Hematopoietic multipotent progenitor cell treated with erythropoietin and hydrocortisone succinate and interleukin-3 and kit ligand, for 17 days (in vitro differentiated cells): ENCODE data around the gene FGD6.
"Not testable (repeated sequence)": the region's sequence is repeated elsewhere in the genome, so short reads cannot be mapped to it uniquely, and the experiment has no call there.

Experiments used
- DNase-seq: peaks from one replicate; pipeline ENCODE4 v3.0.0-alpha.2; 2015; ENCODE audit warnings: low spot score

FGD6 gene

DNA sequence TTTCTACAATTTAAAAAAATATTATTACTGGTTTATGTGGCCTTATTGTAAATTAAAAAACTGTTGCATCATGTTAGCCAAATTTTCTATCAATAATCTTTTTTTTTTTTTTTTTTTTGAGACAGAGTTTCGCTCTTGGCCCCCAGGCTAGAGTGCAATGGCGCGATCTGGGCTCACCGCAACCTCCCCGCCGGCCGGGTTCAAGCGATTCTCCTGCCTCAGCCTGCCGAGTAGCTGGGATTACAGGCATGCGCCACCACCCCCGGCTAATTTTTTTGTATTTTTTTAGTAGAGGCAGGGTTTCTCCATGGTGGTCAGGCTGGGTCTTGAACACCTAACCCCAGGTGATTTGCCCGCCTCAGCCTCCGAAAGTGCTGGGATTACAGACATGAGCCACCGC lies 16.9 kb upstream of the FGD6 start:
- DNase-seq = not testable (repeated sequence)

DNA sequence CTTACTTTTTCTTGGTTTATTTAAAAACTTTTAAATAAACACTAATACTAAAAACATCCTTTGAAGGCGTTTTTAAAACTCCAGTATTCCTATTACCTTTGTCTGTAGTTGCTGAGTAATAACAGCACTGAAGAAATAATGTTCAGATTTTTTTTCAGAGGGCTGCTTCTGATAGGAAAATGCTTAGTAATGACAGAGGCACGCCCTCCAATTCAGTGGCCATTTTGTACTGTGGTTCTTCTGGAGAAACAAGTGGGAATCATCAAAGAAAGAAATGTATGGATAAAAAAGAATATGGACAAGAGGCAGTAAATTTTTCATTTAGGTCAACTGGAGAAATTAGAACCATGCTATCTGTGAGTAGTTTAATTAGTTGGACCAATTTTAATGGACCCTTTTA lies 13.9 kb upstream of the FGD6 start:
- peak; percentile 49 for DNase-seq

DNA sequence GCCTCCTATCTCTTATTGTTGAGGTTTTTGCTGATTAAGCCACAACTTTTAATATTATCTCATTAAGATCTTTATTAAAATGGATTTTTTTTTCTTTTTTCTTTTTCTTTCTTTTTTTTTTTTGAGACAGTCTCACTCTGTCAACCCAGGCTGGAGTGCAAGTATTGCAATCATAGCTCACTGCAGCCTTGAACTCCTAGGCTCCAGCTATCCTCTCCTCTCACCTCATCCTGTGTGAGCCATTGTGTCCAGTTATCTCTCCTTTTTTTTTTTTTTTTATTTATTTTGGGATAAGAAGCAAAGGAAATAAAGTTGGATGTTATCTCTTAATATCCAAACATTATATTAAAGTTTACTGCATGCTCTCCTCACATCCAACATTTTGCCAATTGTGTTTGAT lies 13.0 kb upstream of the FGD6 start:
- DNase-seq = no peak

DNA sequence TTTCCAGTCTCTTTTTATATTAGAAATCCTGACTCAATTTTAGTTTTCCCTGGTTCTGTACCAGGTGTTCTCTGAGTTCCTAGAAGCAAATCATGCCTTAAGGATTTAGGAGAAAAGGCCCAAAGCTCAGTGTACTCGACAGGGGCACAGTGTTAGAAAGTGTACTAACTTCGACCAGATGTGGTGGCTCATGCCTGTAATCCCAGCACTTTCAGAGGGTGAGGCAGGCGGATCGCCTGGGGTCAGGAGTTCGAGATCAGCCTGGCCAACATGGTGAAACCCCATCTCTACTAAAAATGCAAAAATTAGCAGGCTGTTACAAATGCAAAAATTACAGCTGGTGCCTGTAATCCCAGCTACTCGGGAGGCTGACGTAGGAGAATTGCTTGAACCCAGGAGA lies 12.4 kb upstream of the FGD6 start:
- no peak for DNase-seq

DNA sequence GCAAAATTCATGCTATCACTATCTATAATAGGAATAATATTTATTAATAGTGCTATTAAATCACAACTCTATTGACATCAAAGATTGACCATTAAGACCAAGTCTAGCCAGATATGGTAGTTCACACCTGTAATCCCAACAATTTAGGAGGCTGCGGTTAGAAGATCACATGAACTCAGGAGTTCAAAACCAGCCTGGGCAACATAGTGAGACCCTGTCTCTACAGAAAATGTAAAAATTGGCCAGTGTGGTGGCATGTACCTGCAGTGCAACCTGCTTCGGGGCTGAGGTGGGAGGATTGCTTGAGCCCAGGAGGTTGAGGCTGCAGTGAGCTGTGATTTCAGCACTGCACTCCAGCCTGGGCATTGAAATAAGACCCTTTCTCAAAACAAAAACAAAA lies 11.3 kb upstream of the FGD6 start:
- DNase-seq = no peak

DNA sequence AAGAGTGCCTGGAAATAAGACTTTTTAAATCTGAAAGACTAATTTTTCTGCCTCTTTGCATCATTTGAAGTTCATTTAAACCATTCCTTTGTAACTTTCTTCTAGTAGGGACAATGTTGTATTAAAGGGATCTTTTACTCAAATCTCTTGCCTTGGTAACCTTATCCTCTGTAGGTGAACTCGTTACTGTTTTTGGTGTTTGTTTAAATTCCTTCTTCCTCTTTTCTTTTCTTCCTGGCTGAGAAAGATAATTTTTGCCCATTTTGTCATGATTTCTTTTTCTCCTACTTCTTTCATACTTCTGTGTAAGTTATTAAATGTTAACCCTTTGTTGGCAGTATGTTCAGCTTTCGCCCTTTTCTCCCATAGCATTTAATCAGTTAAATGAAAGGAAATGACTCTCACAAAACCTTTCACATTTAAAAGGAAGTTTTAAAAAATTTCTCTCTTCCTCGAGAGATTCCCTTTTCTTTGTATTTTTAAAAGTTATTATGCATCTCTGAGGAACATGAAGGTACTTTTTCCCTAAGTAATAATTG lies 10.6 kb upstream of the FGD6 start:
- DNase-seq = no peak

DNA sequence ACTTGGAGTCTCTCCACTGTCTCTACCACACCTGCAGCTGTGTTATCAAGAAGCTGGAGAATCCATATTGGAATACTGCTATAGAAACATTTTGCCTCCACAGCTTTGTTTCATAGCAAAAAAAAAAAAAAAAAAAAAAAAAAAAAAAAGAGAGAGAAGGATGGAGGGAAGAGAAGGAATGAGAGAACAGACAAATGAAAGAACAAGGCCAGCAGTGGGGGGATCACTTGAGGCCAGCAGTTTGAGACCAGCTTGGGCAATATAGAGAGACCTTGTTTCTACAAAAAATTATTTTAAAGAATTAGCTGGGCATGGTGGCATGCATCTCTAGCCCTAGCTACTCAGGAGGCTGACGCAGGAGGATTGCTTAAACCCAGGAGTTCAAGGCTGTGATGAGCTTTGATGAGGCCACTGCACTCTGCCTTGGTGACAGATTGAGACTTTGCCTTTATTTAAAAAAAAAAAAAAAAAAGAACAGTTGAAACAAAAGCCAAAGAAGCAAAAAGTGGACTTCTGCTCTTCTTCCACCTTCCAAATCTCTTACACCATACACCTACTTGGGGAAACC lies 8.5 kb upstream of the FGD6 start:
- DNase-seq = no peak

DNA sequence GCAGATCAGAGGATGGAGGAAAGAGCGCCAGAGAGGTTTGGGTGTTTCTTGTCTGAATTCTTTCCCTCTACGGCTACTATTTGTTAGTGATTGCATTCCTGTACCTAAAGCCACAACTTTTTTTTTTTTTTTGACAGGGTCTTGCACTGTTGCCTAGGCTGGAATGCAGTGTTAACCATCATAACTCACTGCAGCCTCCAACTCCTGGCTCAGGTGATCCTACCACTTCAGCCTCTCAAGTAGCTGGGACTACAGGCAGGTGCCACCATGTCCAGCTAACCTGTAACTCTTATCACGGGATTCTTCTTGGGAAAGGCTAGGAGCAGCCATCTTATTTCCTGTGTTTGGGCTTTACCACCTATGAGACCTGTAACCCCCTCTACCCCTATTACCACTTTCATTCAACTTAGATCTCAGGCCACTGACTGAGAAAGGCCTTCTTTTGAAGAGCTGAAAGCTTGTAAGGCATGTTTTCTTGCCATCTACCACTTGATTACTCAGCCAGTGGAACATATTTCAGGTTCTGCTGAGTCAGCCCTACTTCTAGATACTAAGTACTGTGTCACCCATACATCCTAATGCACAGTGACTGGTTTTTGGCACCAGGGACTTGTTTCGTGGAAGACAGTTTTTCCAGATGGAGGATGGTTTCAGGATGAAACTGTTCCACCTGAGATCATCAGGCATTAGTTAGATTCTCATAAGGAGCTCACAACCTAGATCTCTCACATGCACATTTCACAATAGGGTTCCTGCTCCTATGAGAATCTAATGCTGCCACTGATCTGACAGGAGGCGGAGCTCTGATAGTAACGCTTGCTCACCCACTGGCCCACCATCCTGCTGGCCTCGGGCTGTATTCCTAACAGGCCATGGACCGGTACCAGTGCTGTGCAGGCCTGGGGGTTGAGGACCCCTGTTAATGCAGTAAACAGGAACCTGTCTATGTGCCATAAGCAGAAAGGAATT lies 7.2 kb upstream of the FGD6 start:
- DNase-seq = peak; percentile 82

DNA sequence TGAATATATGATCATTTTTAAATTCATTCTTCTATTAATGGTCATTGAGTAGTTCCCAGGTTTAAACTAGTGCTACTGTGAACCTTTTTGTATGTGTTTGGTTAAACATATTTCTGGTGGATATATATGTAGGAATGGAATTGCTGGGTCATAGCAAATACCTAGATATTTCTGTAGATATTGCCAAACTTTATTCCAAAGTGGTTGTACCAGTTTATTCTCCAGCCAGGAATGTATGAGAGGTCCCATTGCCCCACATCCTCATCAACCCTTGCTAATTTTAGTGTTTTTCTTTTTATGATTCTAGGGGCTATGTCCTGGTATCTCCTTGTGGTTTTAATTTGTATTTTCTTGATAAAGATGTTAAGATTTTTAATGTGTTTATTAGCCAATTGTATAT lies 3.5 kb upstream of the FGD6 start:
- DNase-seq = no peak

DNA sequence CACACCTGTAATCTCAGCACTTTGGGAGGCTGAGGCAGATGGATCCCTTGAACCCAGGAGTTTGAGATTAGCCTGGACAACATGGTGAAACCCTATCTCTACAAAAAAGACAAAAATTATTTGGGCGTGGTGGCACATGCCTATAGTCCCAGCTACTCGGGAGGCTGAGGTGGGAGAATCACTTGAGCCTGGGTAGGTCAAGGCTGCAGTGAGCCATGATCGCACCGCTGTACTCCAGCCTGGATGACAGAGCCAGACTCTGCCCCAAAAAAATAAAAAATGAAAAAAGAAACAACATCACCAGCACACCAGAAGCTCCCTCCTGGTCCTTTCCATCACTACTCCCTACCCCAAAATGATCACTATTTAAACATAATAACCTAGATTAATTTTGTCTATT lies 2.9 kb upstream of the FGD6 start:
- no peak for DNase-seq

DNA sequence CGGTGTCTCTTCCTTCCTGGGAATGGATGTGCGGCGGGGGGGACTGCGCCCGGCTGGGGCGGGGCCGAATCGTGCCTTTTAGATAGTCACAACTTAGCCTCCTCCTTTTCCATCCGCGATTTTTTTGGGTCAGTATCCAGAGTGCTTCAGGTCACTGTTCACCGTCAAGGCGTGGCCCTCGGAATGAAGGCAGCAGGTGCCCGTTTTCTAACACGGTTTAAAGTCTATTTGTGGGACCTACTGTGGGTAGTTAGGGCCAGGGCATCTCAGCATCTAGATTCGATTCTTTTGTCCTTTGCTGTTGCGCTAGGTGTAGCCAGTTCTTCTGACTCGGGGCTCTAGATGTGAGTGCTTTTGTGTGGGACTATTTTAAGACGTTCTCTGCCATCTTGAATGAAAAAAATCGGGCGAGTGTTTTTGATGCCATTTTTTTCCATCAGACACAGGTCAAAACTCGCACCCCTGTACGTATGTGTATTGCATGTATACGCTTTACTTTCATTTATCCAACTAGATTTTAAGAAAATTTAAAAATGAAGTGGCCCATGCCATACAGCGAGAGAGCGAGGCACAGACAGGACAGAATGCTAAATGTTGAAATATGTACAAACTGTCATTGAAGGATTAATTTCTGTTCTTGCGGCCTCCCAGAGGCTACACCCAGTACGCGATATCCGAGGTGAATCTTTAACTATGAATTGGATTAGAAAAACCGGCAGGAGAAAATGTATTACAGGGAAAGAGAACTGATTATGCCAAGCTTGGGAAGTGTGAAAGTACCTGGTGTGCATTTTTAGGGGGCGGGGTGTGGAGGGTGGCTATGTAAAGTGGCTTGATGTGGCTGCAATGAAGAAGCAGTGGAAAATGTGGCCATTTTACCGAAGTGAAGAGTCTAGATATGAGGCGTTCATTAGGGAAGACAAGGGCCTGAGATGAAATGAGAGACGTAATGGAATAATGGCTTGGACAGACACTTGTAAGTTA lies 1.2 kb upstream of the FGD6 start:
- DNase-seq = peak; percentile 77

DNA sequence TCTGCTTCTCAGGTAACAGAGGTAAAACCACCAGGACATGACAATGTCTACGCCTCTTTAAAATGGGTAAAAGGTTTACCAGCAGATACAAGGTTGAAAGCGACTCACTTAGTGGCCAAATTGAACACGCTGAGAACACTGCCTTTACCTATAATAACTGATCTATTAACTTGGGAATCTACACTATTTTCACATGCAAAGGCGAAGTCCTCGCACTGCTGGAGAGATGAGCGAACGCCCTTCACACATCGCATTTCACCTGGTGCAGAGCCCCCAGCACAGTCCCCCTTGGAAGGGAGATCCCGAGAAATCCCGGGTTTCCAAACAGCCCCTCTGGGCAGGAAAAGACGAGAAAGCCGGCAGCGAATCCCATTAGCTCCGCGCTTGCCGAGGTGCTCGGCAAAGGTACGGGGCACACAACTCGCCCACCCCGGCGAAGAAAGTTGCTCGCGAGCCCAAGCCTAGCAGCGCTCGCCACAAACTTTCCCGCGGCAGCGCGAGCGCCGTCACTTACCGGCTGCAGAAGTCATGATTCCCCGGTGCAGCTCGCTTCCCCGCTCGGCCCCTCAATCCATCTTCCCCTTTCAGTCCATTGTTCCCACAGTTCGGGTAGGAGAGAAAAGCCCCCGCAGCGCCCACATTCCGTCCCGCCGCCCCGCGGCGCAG lies 423 bp downstream of the FGD6 start:
- DNase-seq = peak; percentile 25

DNA sequence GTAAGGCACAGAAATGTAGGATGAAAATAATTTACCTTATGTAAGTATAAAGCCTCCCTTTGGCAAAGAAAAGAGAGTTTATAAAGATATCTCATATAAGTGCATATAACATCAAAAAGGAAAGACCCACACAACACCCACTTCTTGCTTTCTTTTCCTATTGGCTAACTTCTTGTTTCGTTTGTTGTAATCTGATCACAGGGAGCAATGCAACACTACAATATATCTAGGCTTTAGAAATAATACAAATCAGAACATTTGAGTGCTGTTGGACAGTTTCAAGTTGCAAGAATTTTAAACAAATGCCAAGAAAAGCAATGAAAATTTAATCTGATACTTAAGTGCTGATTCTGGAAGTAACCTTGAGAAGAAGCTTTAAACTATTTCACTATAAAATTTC lies 1.3 kb downstream of the FGD6 start:
- DNase-seq = no peak

DNA sequence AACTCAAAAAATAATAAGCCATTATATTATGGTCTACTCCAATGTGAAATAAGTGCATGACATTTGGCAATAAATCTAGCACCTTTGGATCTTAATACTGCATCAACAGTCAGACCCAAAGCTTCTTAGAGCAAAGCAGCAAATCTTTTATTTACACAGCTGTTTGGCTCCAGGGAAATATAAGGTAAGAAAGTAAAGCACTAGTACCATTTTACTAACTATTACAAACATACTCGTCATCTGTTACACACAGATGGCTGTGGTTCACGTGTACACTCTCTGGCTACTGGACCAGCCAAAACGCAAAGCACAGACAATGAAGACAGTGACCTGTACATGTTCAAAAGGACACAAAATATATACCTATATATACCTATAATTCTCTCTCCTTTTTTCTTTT lies 2.8 kb downstream of the FGD6 start:
- DNase-seq = no peak

DNA sequence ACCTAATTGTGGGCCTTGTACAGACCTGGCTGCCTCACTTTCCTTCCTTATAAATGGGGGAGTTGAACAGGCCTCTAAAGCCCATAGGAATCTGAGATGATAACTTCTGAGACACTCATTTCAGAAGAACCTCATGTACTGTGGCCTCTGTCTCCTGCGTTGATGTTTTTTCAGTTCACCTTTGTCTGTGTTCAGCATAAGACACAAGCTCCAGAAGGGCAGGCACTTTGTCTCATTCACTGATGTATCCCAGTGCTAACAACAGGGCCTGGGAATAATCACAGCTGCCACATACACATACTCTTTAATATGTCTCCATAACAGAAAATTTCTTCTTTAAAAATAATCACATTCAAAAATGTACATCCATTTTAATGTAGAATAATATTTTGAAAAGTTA lies 3.3 kb downstream of the FGD6 start:
- no peak for DNase-seq

DNA sequence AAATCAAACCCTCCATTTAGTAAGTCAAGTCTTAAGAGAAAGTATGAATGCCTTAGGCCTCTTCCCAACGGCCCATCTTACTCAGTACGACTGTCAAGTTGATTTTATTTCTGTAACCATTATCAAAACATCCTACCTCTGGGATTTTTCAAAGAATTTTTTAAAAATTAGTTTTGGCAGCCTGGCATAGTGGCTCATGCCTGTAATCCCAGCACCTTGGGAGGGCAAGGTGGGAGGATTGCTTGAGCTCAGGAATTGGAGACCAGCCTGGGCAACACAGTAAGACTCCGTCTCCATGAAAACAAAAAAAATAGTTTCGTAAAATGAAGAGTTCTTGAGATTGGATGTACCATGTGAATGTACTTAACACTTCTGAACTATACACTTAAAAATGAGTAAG lies 4.1 kb downstream of the FGD6 start:
- DNase-seq = no peak

DNA sequence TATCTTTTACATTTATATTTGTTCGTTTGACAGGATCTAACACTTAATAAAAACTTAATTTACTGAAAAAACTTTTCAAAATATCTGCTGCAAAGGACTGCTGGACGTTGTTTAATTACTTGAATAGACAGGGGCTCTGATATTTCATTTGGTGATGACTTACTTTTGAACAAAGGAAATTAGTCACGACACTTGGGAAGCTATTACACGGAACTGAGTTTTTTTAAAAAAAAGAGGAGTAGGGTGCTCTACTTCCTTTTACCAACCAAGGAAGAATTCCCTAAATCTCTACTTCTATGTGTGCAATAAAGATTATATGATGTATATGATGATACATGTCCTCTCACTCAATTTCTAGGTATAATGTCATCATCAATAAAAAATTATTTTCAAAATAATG lies 4.7 kb downstream of the FGD6 start:
- DNase-seq = no peak

DNA sequence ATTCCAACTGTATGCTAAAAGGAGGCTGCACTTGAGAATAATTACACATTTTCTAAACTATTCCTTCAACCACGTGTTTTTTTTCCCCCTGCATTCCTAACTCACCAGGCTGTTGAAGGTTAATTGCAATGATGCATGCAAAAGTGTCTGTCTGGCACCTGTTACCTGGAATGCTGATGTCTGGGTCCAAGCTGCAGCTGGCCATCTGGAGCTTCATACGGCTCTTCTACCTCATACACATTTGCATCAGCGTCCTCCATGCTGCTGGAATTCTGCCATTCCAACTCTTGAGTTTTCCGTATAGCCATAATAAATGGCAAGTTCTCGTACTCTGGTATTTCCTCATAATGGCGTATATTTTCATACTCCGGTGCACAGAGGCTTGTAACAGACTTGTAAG lies 8.6 kb downstream of the FGD6 start:
- no peak for DNase-seq

DNA sequence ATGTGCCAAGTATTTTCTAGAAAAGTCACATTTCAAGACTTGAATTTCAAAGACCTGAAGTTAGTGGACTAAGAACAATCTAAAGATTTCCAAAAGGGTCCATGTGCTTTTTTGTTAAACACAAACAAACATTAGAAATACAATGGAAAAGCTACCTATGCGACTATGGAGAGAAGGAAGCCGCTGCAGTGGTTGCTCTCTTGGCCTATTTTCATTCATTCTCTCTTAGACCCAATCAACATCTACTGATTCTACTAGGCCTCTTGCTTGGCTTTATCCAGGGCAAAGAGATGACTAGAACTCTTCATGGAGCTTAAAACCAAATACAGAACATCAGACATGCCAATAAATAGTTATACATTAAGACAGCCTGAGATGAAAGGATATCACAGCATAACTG lies 9.9 kb downstream of the FGD6 start:
- no peak for DNase-seq

DNA sequence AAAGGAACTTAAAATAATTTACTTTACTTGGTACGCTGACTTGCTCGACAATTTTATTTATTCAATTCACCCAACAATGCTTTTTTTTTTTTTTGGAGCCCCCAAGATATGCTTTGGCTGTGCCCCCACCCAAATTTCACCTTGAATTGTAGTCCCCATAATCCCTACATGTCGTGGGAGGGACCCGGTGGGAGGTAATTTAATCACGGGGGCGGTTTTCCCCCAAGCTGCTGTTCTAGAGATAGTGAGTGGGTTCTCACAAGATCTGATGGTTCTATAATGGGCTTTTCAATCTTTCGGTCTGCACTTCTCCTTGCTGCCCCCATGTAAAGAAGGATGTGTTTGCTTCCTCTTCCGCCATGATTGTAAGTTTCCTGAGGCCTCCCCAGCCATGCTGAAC lies 10.4 kb downstream of the FGD6 start:
- DNase-seq = no peak

DNA sequence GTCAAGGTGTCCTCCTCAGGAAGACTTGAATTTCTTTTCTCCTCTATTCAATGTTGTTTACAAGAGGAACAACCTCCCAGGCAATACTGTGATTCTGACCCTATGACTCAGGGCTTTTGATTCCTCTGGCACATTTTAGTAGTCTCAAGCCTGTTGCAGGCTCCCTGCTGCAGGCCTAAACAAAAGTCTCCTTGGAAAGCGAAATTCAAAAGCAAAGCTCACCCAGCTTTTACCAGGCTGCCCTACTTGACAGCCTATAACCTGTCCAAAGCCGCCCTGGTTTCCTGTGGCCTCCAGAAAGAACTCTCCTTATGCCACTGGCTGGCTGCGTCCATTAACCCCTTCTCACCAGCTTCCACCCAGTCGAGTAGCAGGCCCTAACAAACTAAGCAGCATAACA lies 11.6 kb downstream of the FGD6 start:
- no peak for DNase-seq
